HL-60/S4 treated with retinoic acid at 250 ng/mL for 4 days and 3 days (cell line): ENCODE measurements around the gene ZGPAT.

ENCODE experiments used
- in situ Hi-C: fragments of 300-500 bp; cut with MboI; formaldehyde crosslinking; loops from 2 replicates; pipeline ENCODE4 v1.7.0; 2022; ENCODE audit warnings: low sequenced_read_pairs

ZGPAT gene

GRCh38 chr20:63778034-63778752 lies 70.4 kb downstream of the ZGPAT start:
- in situ Hi-C loops = no loop called here

- in situ Hi-C loops = no loop called here
Measured at GRCh38 chr20:63778857-63779256, 71.0 kb downstream of the ZGPAT start.

- in situ Hi-C loops = no loop called here
Measured at GRCh38 chr20:63781181-63781580, 73.3 kb downstream of the ZGPAT start.

GRCh38 chr20:63782051-63782471 lies 74.2 kb downstream of the ZGPAT start:
- in situ Hi-C loops = no loop called here

- in situ Hi-C loops = no loop called here
Measured at GRCh38 chr20:63782521-63782971, 74.7 kb downstream of the ZGPAT start.

GRCh38 chr20:63783970-63784369 lies 76.1 kb downstream of the ZGPAT start:
- in situ Hi-C loops = no loop called here

GRCh38 chr20:63785691-63786131 lies 77.9 kb downstream of the ZGPAT start:
- in situ Hi-C loops = no loop called here
